Measurements from ENCODE around the gene DUOX2.
A peak's percentile ranks its signal among the peaks of the same experiment; 100 is the strongest.

The DUOX2 gene

DNA sequence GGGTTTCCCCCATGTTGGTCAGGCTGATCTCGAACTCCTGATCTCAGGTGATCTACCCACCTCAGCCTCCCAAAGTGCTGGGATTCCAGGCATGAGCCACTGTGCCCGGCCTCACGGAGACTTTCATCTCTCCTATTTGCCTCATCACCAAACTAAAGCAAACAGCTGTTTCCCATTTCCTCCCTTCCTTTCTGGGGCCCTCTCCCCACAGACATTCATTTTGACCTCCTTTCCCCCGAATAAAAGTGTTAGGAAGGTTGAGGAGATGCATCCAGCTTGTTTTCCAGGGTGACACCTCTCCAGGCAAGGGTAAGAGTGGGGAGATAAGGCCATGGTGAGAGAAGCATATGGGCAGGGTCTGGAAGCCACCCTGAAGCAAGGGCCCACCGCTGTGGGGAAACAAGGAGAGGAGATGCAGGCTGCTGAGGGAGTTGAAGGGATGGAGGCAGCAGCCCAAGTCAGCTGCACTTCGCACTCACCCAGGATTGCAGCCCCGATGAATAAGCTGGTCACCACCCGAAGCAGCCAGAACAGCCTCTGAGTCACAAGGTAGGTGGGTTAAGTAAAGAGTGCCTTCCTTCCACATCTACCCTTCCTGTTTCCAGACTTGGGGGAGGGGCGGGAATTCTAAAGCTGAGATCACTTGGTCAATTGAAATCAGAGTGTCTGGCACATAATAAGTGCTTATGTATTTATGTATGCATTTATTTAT is 7.9 kb upstream of the DUOX2 start:
- Histone ChIP-seq H3K4me3 (replicated peaks; ENCODE audit: low read depth, low read length) (no peak overlapping the region), H3K27me3 (replicated peaks; ENCODE audit: control insufficient read depth, insufficient read depth, low read length) (no peaks in the 10 kb centered on the region; the same call in none of the 2 replicates), H3K36me3 (ENCODE audit: control insufficient read depth, insufficient read depth, low read length) (no peaks in the 10 kb centered on the region)
- no peak for DNase-seq (ENCODE audit: extremely low read depth, insufficient read length)
- TF ChIP-seq, protein P1, sequence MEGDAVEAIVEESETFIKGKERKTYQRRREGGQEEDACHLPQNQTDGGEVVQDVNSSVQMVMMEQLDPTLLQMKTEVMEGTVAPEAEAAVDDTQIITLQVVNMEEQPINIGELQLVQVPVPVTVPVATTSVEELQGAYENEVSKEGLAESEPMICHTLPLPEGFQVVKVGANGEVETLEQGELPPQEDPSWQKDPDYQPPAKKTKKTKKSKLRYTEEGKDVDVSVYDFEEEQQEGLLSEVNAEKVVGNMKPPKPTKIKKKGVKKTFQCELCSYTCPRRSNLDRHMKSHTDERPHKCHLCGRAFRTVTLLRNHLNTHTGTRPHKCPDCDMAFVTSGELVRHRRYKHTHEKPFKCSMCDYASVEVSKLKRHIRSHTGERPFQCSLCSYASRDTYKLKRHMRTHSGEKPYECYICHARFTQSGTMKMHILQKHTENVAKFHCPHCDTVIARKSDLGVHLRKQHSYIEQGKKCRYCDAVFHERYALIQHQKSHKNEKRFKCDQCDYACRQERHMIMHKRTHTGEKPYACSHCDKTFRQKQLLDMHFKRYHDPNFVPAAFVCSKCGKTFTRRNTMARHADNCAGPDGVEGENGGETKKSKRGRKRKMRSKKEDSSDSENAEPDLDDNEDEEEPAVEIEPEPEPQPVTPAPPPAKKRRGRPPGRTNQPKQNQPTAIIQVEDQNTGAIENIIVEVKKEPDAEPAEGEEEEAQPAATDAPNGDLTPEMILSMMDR (IDR thresholded peaks at IDR 0.05; ENCODE audit: insufficient read depth, low read length, poor library complexity, severe bottlenecking), result no peak

DNA sequence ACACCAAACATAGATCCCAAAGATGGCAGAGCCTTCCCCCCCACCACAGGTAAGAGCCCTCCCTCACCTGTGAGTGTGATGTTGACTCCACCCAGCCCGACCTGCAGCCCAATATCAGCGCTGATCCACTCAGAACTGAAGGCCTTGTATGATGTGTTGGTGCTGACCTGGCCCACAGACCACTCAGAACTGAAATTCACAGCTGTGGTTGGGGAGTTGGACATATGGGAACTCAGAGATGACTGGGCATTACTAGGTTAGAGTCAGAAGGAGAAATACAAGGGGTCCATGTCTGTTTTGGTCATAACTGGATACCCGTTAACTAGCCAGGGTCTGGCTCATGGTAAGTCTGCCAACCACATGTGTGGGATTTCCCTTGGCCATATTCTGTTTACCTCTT is 7.0 kb upstream of the DUOX2 start:
- no peaks in the 10 kb centered on the region; the same call in none of the 2 replicates for H3K27me3 ChIP-seq (replicated peaks; ENCODE audit: control insufficient read depth, insufficient read depth, low read length)
- H3K4me3 ChIP-seq (replicated peaks; ENCODE audit: low read depth, low read length), result no peak overlapping the region
- DNase-seq (ENCODE audit: extremely low read depth, insufficient read length), result no peak
- TF ChIP-seq, protein P1 (IDR thresholded peaks at IDR 0.05; ENCODE audit: insufficient read depth, low read length, poor library complexity, severe bottlenecking), result no peak
- H3K36me3 ChIP-seq (ENCODE audit: control insufficient read depth, insufficient read depth, low read length), result no peaks in the 10 kb centered on the region

DNA sequence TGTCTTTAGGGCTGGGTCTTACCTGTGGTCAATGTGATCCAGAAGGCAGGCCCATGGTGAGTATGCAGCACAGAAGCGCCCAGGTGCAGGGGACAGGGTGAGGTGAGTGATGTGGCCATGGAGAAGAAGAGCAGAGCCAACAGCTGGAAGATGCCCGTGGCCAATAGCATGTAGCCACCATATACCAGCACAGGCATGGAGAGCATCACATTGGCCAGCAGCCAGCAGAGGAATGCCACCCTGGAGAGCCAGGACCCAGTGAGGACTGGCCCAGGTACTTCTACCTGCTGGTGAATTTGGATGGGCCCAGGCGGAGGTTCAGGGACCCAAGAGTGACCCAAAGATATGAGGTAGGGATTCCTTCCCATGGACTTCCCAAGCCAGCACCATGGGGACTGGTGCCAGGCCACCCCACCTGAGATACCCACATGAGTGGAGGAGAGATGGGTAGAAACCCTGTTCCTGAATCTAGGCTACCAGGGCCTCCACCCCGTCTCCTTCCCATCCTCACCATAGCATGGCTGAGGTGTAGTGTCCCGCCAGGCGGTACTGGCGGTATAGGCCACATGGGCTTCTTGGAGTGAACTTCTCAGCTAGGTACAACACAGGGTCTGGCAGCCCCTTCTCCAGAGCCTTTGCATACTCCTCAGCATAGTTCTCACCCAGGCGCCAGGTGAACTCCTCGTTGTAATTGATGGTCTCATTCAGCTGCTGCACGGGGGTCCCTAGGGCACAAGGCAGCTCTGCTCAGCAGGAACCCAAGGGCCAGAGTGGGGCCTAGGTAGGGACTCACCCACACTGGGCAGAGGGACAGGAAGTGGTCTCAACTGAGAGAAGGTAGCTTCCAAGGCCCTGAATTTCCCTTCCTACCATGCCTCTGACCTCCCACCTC is 6.4 kb upstream of the DUOX2 start:
- no peak for DNase-seq (ENCODE audit: extremely low read depth, insufficient read length)
- no peak overlapping the region for H3K4me3 ChIP-seq (replicated peaks; ENCODE audit: low read depth, low read length)
- H3K36me3 ChIP-seq (ENCODE audit: control insufficient read depth, insufficient read depth, low read length), result no peaks in the 10 kb centered on the region
- peaks cover 4% of the 10 kb centered on the region for H3K27me3 ChIP-seq (replicated peaks; ENCODE audit: control insufficient read depth, insufficient read depth, low read length)
- TF ChIP-seq, protein P1 (IDR thresholded peaks at IDR 0.05; ENCODE audit: insufficient read depth, low read length, poor library complexity, severe bottlenecking), result no peak

DNA sequence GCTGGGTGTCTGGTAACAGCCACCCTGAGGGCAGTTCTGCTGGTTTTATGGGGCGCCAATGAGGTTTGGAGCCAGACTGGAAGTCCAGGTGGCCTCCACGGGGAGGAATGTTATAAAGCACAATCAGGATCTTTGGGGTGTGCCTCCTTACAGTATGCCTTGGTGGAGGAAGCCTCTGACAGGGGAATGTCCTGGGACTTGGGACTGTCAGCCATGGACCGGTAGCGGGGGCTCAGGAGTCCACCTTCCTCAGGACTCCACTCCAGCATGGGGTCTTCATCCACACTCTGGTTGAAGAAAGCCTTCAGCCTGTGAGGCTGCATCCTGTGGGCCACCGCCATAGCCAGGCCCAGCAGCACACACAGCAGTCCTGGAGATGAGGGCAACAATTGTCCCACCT is 5.0 kb upstream of the DUOX2 start:
- no peak overlapping the region for H3K4me3 ChIP-seq (replicated peaks; ENCODE audit: low read depth, low read length)
- peaks cover 8% of the 10 kb centered on the region for H3K27me3 ChIP-seq (replicated peaks; ENCODE audit: control insufficient read depth, insufficient read depth, low read length)
- DNase-seq (ENCODE audit: extremely low read depth, insufficient read length), result no peak
- H3K36me3 ChIP-seq (ENCODE audit: control insufficient read depth, insufficient read depth, low read length), result no peaks in the 10 kb centered on the region
- TF ChIP-seq, protein P1 (IDR thresholded peaks at IDR 0.05; ENCODE audit: insufficient read depth, low read length, poor library complexity, severe bottlenecking), result no peak

DNA sequence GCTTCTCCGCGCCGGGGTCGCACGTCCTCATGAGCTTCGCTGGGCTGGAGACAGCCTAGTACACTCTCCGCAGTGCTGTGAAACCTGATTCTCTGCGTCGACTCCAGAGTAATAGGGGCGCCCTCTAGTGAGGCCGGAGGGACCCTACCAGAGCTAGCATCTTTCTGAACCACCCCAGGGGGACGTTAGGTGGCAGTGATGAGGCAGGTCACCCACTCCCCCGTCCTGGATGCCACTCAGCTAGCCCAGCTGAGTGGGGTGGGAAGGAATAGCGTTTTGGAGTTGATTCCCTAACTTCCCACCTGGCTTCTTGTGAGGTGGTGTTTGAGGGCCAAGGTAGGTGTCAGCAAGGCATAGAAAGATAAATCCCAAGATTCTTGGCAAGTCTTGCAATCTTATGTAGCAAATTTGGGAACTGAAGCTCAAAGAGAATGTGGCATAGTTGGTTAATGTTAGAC is 4.2 kb upstream of the DUOX2 start:
- peaks cover 11% of the 10 kb centered on the region for H3K27me3 ChIP-seq (replicated peaks; ENCODE audit: control insufficient read depth, insufficient read depth, low read length)
- H3K36me3 ChIP-seq (ENCODE audit: control insufficient read depth, insufficient read depth, low read length), result no peaks in the 10 kb centered on the region

More for the DNA sequence above, 4.2 kb upstream of the DUOX2 start:
- TF ChIP-seq, protein P1 (IDR thresholded peaks at IDR 0.05; ENCODE audit: insufficient read depth, low read length, poor library complexity, severe bottlenecking), result peak; percentile 100
- DNase-seq (ENCODE audit: extremely low read depth, insufficient read length), result peak; percentile 56
- H3K4me3 ChIP-seq (replicated peaks; ENCODE audit: low read depth, low read length), result no peak overlapping the region
